Measurements from ENCODE around the gene MTFR1L. TPM values are rescaled to one million over a fixed set of nuclear protein-coding genes. Genes with fewer than 3 reads are reported as not detected.

The MTFR1L gene
- total RNA-seq, 1 donor from 2014 or later = 34.6 TPM

DNA sequence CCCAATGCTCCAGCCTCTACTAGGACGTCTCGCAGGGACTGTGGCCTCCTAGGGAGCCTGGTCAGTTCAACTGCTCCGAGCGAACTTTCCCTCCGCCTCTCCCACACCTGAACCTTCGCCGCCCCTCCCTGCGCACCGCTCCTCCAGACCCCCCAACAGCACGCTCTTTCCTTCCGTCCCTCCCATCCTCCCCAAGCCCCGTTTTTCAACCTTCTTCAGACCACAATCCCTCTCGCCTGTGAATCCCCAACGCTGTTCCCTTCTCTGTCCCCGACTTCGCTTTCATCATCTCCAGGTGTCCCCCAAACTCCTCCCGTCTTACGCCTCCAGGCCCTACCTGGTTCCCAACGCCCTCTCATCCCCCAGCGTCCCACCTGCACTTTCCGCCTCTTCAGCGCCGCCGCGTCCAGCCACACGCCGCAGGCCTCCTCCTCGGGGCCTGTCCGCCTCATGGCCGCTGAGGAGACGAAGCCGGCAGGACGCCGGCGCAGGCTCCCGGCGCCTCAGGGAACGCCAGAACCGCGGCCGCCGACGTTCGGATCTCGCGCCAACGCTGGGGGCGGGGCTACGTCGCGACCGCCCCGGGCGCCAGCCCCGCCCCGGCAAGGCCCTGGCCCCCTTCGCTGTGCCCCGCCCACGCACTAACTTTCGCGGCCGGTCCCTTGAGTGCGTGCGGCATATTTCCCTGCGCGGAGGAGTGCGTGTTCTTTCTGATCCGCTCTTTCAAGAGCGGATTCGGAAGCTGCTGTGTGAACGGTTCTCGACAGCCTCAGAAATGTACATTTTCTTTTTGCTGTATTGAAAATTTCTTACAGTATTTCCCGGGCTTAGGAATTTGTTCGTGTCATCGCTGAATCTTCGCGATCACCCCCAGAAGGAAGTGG lies 39.4 kb downstream of the MTFR1L start, which contains the start of gene AUNIP:
AUNIP (minus strand) TSS at position 552 of the 884 bp plus-strand sequence; CDS start at position 452, 100 bp downstream.
- DNase-seq (peak; percentile 90), ATAC-seq (ENCODE audit: low read depth) (peak; percentile 99)
- Mint-ChIP-seq H3K4me3 (peak within 1 kb of the TSS; percentile 91), H3K27ac (peak within 1 kb of the TSS; percentile 94), H3K9me3 (no peaks in the 10 kb centered on the region), H3K27me3 (no peaks in the 10 kb centered on the region), H3K4me1 (peaks cover 28% of the 10 kb centered on the region), H3K36me3 (ENCODE audit: low read depth) (peaks cover 3% of the 10 kb centered on the region)
- POLR2A ChIA-PET = interaction anchor here (1.0 to 1.4 kb wide), 2 partner anchors 17 to 429 kb away, joined by 3 to 5 read pairs; partner anchors contain the start of gene MACO1
- TF ChIP-seq, protein P1, sequence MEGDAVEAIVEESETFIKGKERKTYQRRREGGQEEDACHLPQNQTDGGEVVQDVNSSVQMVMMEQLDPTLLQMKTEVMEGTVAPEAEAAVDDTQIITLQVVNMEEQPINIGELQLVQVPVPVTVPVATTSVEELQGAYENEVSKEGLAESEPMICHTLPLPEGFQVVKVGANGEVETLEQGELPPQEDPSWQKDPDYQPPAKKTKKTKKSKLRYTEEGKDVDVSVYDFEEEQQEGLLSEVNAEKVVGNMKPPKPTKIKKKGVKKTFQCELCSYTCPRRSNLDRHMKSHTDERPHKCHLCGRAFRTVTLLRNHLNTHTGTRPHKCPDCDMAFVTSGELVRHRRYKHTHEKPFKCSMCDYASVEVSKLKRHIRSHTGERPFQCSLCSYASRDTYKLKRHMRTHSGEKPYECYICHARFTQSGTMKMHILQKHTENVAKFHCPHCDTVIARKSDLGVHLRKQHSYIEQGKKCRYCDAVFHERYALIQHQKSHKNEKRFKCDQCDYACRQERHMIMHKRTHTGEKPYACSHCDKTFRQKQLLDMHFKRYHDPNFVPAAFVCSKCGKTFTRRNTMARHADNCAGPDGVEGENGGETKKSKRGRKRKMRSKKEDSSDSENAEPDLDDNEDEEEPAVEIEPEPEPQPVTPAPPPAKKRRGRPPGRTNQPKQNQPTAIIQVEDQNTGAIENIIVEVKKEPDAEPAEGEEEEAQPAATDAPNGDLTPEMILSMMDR (IDR thresholded peaks at IDR 0.05) = no peak
- intact Hi-C loops (cut with micrococcal nuclease) = loop anchor here (1.0 to 2.0 kb wide), 5 partner anchors 16 to 139 kb away; partner anchors contain the start of genes PAFAH2, PAQR7 and STMN1
- CTCF ChIA-PET = no interaction called here

DNA sequence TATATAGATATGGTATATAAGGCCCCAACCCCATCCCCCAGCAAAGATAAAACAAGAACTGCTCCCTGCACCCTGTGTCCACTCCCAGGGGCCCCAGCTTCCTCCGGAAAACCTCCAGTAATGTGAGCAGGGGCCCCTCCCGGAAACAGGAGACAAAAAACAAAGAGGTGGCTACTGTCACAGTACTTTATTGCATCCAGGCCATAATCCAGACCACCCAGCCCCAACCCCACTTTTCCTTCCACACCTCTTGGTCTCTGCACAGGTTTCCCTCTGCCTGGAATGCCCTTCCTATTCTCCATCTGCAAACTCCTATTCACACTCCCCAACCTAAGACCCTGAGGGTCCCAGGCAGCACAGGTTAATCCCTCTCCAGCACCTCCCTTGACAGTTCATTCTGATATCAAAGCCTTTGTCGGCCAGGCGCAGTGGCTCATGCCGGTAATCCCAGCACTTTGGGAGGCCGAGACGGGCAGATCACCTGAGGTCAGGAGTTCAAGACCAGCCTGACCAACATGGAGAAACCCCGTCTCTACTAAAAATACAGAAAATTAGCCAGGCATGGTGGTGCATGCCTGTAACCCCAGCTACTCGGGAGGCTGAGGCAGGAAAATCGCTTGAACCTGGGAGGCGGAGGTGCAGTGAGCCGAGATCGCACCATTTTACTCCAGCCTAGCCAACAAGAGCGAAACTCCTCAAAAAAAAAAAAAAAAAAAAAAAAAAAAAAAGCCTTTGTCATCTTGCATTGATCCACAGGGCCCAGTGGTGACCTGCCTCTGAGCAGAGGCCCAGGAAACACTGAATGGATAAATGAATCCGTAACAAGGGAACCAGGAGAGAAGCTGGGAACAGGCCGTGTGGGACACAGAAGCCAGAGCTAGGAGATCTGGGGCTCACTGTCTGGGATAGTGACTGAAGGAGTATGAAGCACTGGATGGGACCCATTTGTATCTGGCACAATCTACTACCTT lies 41.8 kb downstream of the MTFR1L start:
- ChIA-PET POLR2A (interaction anchor here (0.6 to 0.9 kb wide), 2 partner anchors 40 to 1035 kb away, joined by 3 to 4 read pairs; no protein-coding TSS in a partner anchor), CTCF (no interaction called here)
- Mint-ChIP-seq H3K27ac (peak overlapping the region; percentile 69), H3K27me3 (no peaks in the 10 kb centered on the region), H3K36me3 (ENCODE audit: low read depth) (peaks cover 3% of the 10 kb centered on the region), H3K4me3 (peak overlapping the region; percentile 5), H3K9me3 (no peaks in the 10 kb centered on the region), H3K4me1 (peaks cover 28% of the 10 kb centered on the region)
- TF ChIP-seq, protein P1 (IDR thresholded peaks at IDR 0.05) = no peak
- ATAC-seq (ENCODE audit: low read depth) = no peak
- no peak for DNase-seq
- intact Hi-C loops (cut with micrococcal nuclease) = no loop called here

DNA sequence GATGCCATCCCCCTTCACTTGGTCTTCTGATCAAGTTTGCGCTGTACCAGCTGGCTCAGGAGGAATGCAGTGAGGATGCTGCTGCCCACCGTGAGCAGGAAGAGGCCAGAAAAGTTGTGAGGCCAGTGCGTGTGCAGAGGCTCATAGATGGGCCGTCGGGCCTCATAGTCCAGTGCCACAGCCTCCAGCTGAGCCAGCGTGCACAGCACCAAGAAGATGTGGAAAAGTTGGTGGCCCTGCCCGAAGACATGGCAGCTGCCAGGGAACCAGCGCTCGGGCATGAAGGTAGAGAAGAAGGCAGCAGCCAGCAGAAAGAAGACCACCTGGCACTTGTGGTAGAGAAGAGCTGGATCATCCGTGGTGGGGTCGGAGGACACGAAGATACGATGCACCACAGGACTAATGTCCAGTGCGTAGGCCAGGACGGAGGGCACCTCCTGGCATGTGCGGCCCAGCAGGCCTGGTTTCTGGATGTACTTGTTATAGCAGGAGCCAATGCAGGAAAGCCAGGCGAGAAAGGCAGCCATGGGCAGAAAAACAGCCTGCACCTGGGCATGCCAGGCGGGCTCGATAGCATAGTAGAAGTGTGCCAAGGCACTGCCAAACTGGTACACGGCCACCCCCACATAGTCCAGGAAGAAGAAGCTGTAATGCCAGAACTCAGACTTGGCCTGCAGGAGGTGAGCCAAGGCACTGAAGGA lies 43.2 kb downstream of the MTFR1L start:
- DNase-seq = no peak
- H3K27me3 Mint-ChIP-seq = no peaks in the 10 kb centered on the region
- intact Hi-C loops (cut with micrococcal nuclease) = no loop called here
- TF ChIP-seq, protein P1 (IDR thresholded peaks at IDR 0.05) = no peak
- peaks cover 28% of the 10 kb centered on the region for H3K4me1 Mint-ChIP-seq
- ChIA-PET POLR2A (no interaction called here), CTCF (no interaction called here)
- H3K4me3 Mint-ChIP-seq = no peak overlapping the region
- ATAC-seq (ENCODE audit: low read depth) = no peak
- H3K36me3 Mint-ChIP-seq (ENCODE audit: low read depth) = peaks cover 3% of the 10 kb centered on the region
- no peak overlapping the region for H3K27ac Mint-ChIP-seq
- H3K9me3 Mint-ChIP-seq = no peaks in the 10 kb centered on the region

DNA sequence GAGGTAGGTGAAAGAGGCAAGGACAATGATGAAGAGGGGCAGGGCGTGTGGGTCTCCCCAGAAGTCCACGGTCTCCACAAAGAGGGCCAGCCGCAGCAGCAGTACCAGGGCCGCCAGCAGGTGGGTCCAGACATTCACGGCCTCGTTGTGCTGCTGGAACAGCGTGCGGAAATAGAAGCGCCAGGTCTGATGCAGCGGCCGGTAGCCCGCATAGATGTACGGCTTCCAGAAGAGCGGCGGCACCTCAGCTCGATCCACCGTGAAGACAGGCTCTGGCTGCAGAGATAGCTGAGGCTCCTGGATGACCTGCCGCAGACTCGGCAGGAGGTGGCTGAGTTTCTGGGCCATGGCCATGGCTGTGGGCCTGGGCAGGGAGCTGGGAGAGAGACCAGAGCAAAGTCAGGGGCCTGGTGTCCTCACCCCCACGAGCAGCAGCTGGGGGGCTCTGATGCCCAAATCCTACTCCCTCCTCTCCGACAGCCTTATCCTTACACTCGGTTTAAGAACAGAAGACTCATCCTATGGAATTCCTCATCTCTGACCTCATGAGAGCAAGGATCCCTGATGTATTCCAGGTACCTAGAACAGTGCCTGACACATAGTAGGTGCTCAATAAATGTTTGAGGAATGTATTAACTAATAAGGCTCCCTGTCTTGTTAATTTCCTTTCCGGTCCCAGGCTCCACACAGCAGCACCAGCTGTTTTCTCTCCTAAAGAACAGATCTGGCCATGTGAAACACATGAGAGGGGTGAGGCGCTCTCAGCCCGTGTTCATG lies 43.9 kb downstream of the MTFR1L start:
- TF ChIP-seq, protein P1 (IDR thresholded peaks at IDR 0.05) = no peak
- Mint-ChIP-seq H3K4me3 (no peak overlapping the region), H3K27ac (no peak overlapping the region), H3K36me3 (ENCODE audit: low read depth) (peaks cover 3% of the 10 kb centered on the region), H3K9me3 (no peaks in the 10 kb centered on the region), H3K4me1 (peaks cover 23% of the 10 kb centered on the region), H3K27me3 (no peaks in the 10 kb centered on the region)
- ATAC-seq (ENCODE audit: low read depth) (no peak), DNase-seq (no peak)
- intact Hi-C loops (cut with micrococcal nuclease) = no loop called here
- ChIA-PET CTCF (no interaction called here), POLR2A (no interaction called here)
